Muscle of leg (tissue), 11 donors: ENCODE measurements around the gene TP53TG5. TPM values are rescaled to one million over a fixed set of nuclear protein-coding genes. Genes with fewer than 3 reads are reported as not detected.

Source experiments
- DNase-seq: peaks from one replicate; pipeline ENCODE4 v3.0.0; 2013
- H3K27ac ChIP-seq: one replicate; pipeline ENCODE4 v1.5.1; 2013; ENCODE audit warnings: mild to moderate bottlenecking, low read length, control low read depth
- H3K27me3 ChIP-seq: one replicate; pipeline ENCODE4 v1.6.1; 2013; ENCODE audit warnings: low read length; ENCODE audit not compliant: control insufficient read depth, insufficient read depth
- H3K36me3 ChIP-seq: one replicate; pipeline ENCODE4 v1.6.1; 2013; ENCODE audit warnings: low read length; ENCODE audit not compliant: control insufficient read depth, insufficient read depth
- H3K4me1 ChIP-seq: one replicate; pipeline ENCODE4 v1.6.1; 2013; ENCODE audit warnings: low read length; ENCODE audit not compliant: control insufficient read depth, insufficient read depth
- H3K4me3 ChIP-seq: one replicate; pipeline ENCODE4 v1.5.1; 2013; ENCODE audit warnings: low read length, control low read depth
- H3K9me3 ChIP-seq: replicated peaks from 2 replicates; pipeline ENCODE4 v1.6.1; 2013; ENCODE audit warnings: low read depth, low read length; ENCODE audit not compliant: control insufficient read depth
- WGBS: methylation state at CpG from one replicate; pipeline ENCODE4 v1.1.5; 2013; ENCODE audit warnings: missing lambda C conversion rate; ENCODE audit not compliant: insufficient coverage; 5-methylcytosine and 5-hydroxymethylcytosine counted together
- polyA plus RNA-seq, 8 donors: library from polyadenylated mRNA; unstranded; fragments of 120-200 nt; gene quantifications; one replicate each; pipeline versions ENCODE4 v1.2.1 to v1.2.3, GENCODE V29; 2013; ENCODE audit warnings: inconsistent platforms in 1 of 8, low replicate concordance in 1 of 8; ENCODE audit not compliant: insufficient read length in 8 of 8, insufficient read depth in 1 of 8
- total RNA-seq: library from RNA; stranded (reverse); fragments of 120-200 nt; gene quantifications from one replicate; pipeline ENCODE4 v1.2.4, GENCODE V29; 2013

The TP53TG5 gene
- total and polyA plus RNA-seq, 9 donors, result 0.19 to 1.3 (median 0.72) TPM; not detected in 1

GRCh38 chr20:45346291-45346718 is 31.8 kb downstream of the TP53TG5 start:
- peaks cover 25% of the 10 kb centered on the region for H3K4me1 ChIP-seq
- no peak for DNase-seq
- peaks cover 4% of the 10 kb centered on the region for H3K27me3 ChIP-seq
- H3K4me3 ChIP-seq, result no peak overlapping the region
- H3K27ac ChIP-seq, result no peak overlapping the region
- WGBS, result 83% methylated on average over 3 of the region's 3 CpGs
- no peaks in the 10 kb centered on the region for H3K9me3 ChIP-seq
- H3K36me3 ChIP-seq, result no peaks in the 10 kb centered on the region

DNA sequence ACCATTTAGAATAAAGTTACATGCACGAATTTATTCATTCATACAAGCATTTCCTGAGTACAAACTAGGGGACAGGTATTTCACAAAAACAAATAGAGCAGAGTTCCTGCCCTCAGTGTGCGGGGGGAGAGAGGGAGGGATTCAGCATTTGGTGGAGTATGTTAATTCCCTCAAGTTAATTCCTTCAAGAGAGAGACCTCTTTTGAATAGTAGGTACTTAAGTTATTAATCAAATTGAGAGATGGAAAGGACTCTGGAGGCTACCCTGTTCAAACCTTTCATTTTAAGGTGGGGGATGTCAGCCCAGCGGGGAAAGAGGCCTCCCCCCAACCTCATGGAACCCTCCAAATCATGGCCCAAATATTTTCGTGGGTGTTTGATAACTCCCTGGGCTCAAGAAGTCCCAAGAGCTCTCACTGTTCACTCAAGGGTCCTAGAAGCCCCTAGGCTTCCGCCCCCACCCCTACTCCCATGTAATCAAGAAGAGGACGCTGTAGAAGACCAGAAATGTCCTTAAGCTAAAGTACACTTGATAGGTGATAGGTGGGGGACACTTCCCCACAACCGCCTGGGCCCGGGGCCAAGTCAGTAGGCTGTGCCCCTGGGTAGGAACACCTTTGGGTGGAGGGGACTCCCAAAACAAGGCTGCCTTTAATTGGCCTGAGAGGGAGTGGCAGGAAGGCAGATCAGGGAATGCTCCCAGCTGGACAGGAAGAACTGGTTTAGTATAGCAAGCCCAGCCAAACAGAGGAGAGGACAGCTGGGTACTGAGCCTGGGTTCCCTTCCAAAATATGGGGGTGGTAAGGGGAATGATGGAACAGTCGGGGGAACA is 32.8 kb downstream of the TP53TG5 start:
- DNase-seq, result no peak
- no peaks in the 10 kb centered on the region for H3K36me3 ChIP-seq
- no peak overlapping the region for H3K4me3 ChIP-seq
- peaks cover 25% of the 10 kb centered on the region for H3K4me1 ChIP-seq
- peaks cover 4% of the 10 kb centered on the region for H3K27me3 ChIP-seq
- 74% methylated on average over 3 of the region's 9 CpGs for WGBS
- H3K9me3 ChIP-seq, result no peaks in the 10 kb centered on the region
- H3K27ac ChIP-seq, result no peak overlapping the region

DNA sequence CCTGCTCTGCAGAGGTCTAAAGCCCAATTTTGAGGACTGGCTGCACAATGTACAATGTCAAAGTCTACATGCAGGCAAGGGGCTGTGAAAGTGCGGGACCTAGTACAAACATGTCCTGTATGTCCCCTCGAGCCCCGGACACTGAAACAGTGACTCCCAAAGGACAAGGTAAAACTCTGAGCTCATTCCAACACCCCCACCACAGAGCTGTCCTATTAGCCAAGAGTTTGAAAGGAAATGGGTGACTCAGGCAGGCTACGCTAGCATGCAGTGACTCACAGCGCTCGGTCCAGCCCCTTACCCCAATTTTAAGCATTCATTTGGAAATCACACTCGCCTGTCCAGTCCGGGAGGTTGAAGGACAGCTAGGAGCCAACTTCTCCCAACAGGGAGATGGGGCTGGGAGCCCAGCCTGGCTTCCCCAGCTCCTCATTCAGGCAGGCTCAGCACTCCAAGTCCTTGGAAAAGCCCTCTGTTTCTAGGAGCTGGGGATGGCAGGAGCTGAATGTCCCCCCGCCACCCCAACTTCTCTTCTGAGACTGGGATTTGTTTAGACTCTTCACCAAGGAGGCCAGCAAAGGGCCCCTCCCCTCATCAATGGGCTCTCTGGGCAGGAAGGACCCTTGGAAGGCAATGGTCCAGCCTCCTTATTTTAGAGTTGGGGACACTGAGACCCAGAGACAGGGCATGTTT is 33.8 kb downstream of the TP53TG5 start:
- WGBS, result 33% methylated on average over 2 of the region's 9 CpGs
- Histone ChIP-seq H3K9me3 (no peaks in the 10 kb centered on the region), H3K4me3 (no peak overlapping the region), H3K36me3 (no peaks in the 10 kb centered on the region), H3K4me1 (peaks cover 25% of the 10 kb centered on the region), H3K27me3 (peaks cover 4% of the 10 kb centered on the region), H3K27ac (no peak overlapping the region)
- DNase-seq, result no peak

DNA sequence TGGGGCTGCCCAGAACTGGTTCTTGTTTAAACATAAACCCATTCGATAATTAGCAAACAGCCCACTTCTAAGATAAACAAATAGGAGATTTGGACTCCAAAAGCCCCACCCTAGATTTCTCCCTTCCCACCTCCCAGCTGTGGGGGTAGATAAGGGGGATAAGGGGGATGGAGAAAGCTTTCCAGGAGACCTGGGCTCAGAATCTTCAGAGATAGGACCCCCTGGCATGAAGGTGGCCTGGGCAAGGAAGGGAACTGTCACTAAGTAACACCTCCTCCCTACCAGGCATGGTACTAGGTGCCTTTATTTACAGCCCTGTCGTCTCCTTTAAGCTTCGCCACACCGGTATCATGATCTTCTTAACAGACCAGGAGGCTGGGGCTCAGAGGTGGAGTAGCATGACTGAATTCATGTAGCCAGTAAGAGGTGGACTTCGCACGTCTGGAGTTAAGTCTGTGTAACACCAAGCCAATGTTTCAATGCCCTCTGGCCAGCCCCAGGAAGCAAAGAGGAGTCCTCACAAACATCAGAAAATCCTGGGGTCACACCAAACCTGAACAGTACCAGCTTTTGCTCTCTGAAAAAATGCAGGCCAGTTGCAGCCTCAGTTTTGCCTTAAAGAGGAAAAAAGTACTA is 34.5 kb downstream of the TP53TG5 start:
- Histone ChIP-seq H3K4me1 (peaks cover 25% of the 10 kb centered on the region), H3K9me3 (no peaks in the 10 kb centered on the region), H3K4me3 (no peak overlapping the region), H3K27me3 (peaks cover 4% of the 10 kb centered on the region), H3K36me3 (no peaks in the 10 kb centered on the region), H3K27ac (no peak overlapping the region)
- DNase-seq, result no peak
- 40% methylated on average over 2 of the region's 6 CpGs for WGBS

GRCh38 chr20:45342855-45343531 is 35.1 kb downstream of the TP53TG5 start:
- Histone ChIP-seq H3K4me3 (no peak overlapping the region), H3K9me3 (no peaks in the 10 kb centered on the region), H3K4me1 (peaks cover 27% of the 10 kb centered on the region), H3K27me3 (peaks cover 4% of the 10 kb centered on the region), H3K36me3 (no peaks in the 10 kb centered on the region), H3K27ac (no peak overlapping the region)
- WGBS, result 63% methylated on average over 3 of the region's 6 CpGs
- no peak for DNase-seq

GRCh38 chr20:45341939-45342854 is 35.9 kb downstream of the TP53TG5 start:
- no peak overlapping the region for H3K27ac ChIP-seq
- DNase-seq, result peak; percentile 61
- H3K4me3 ChIP-seq, result no peak overlapping the region
- H3K4me1 ChIP-seq, result peaks cover 25% of the 10 kb centered on the region
- H3K36me3 ChIP-seq, result no peaks in the 10 kb centered on the region
- no peaks in the 10 kb centered on the region for H3K27me3 ChIP-seq
- no peaks in the 10 kb centered on the region for H3K9me3 ChIP-seq
- WGBS, result 27% methylated on average over 14 of the region's 16 CpGs

GRCh38 chr20:45341579-45341938 is 36.6 kb downstream of the TP53TG5 start:
- H3K27me3 ChIP-seq, result no peaks in the 10 kb centered on the region
- no peaks in the 10 kb centered on the region for H3K9me3 ChIP-seq
- peaks cover 21% of the 10 kb centered on the region for H3K4me1 ChIP-seq
- WGBS, result 17% methylated on average over 1 of the region's 3 CpGs
- no peak for DNase-seq
- H3K36me3 ChIP-seq, result no peaks in the 10 kb centered on the region
- H3K4me3 ChIP-seq, result no peak overlapping the region
- H3K27ac ChIP-seq, result no peak overlapping the region

DNA sequence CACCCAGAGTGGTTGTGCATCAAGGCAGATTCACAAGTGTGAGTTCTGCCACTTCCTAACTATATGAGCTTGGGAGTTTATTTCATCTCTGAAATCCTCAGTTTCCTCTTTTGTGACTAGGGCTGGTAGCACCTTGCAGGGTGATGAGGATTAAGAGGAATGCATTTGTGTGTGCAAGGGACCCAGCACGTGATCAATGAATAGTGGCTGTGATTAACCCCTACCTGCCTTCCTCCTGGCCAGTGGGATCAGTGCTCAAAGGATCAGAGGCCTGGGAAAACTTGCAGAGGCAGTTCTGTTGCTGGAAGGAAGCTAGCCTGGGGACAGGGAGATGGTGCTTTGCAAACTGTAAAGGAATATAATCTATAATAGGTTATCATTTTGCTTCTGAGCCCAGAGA is 37.2 kb downstream of the TP53TG5 start:
- DNase-seq, result no peak
- Histone ChIP-seq H3K4me1 (peaks cover 19% of the 10 kb centered on the region), H3K27ac (no peak overlapping the region), H3K27me3 (no peaks in the 10 kb centered on the region), H3K4me3 (no peak overlapping the region), H3K36me3 (no peaks in the 10 kb centered on the region), H3K9me3 (no peaks in the 10 kb centered on the region)
- no CpG with 5 or more reads among the region's 1 CpG for WGBS

GRCh38 chr20:45340236-45340847 is 37.8 kb downstream of the TP53TG5 start:
- WGBS, result 67% methylated on average over 2 of the region's 5 CpGs

More at GRCh38 chr20:45340236-45340847, 37.8 kb downstream of the TP53TG5 start:
- Histone ChIP-seq H3K36me3 (no peaks in the 10 kb centered on the region), H3K4me3 (no peak overlapping the region), H3K27ac (no peak overlapping the region), H3K9me3 (no peaks in the 10 kb centered on the region), H3K27me3 (no peaks in the 10 kb centered on the region), H3K4me1 (peaks cover 15% of the 10 kb centered on the region)
- DNase-seq, result no peak
